Natural killer cell treated with Interleukin-12 subunit alpha and Interleukin-12 subunit beta and Interleukin-15 and Interleukin-18, amount 100 ng/mL, for 72 hours (primary cell): ENCODE data around the gene CELF1. TPM values are rescaled to one million over a fixed set of nuclear protein-coding genes. Genes with fewer than 3 reads are reported as not detected.

Experiments
- ATAC-seq, 2 donors: fragments of 150-1000 bp; cut with Tn5 transposase in 1 of 2; sonication (Bioruptor Pico), chemical (Tn5 transposase) in 1 of 2; 2 replicates each; pipeline ENCODE4 v1.10.0; 2021
- DNase-seq: peaks from one replicate; pipeline ENCODE4 v3.0.0; 2022; ENCODE audit warnings: low spot score
- H3K27ac Mint-ChIP-seq, 2 donors: 1 replicate in 1 of 2; 2 replicates in 1 of 2; pipeline ENCODE4 v1.8.0; 2022; ENCODE audit warnings: mixed read lengths in 2 of 2, mild to moderate bottlenecking in 1 of 2, moderate library complexity in 1 of 2
- H3K27me3 Mint-ChIP-seq, 2 donors: 1 replicate in 1 of 2; 2 replicates in 1 of 2; pipeline ENCODE4 v1.8.0; 2022; ENCODE audit warnings: mixed read lengths in 2 of 2
- H3K36me3 Mint-ChIP-seq: one replicate; pipeline ENCODE4 v1.8.0; 2022; ENCODE audit warnings: mixed read lengths
- H3K4me1 Mint-ChIP-seq, 2 donors: 1 replicate in 1 of 2; 2 replicates in 1 of 2; pipeline ENCODE4 v1.8.0; 2022; ENCODE audit warnings: low read depth in 2 of 2, mixed read lengths in 2 of 2, mild to moderate bottlenecking in 1 of 2
- H3K4me3 Mint-ChIP-seq: one replicate; pipeline ENCODE4 v1.8.0; 2022; ENCODE audit warnings: mixed read lengths
- H3K9me3 Mint-ChIP-seq: 2 replicates; pipeline ENCODE4 v1.8.0; 2022; ENCODE audit warnings: mixed read lengths
- total RNA-seq, 2 donors: library from RNA; stranded (reverse); gene quantifications; one replicate each; pipeline ENCODE4 v1.2.3, GENCODE V29; 2022

CELF1 gene
- total RNA-seq, 2 donors from 2014 or later, result 165 to 230 TPM

GRCh38 chr11:47524291-47524874, 28.5 kb downstream of the CELF1 start:
- H3K27ac Mint-ChIP-seq, result peak overlapping the region; percentile 62 to 83
- H3K4me1 Mint-ChIP-seq, result peaks cover 34 to 35% of the 10 kb centered on the region in 2 donors
- H3K36me3 Mint-ChIP-seq, result no peaks in the 10 kb centered on the region
- ATAC-seq (peak; percentile 28 to 40), DNase-seq (no peak)
- no peaks in the 10 kb centered on the region for H3K27me3 Mint-ChIP-seq
- H3K4me3 Mint-ChIP-seq, result peak overlapping the region; percentile 59
- H3K9me3 Mint-ChIP-seq, result no peaks in the 10 kb centered on the region

DNA sequence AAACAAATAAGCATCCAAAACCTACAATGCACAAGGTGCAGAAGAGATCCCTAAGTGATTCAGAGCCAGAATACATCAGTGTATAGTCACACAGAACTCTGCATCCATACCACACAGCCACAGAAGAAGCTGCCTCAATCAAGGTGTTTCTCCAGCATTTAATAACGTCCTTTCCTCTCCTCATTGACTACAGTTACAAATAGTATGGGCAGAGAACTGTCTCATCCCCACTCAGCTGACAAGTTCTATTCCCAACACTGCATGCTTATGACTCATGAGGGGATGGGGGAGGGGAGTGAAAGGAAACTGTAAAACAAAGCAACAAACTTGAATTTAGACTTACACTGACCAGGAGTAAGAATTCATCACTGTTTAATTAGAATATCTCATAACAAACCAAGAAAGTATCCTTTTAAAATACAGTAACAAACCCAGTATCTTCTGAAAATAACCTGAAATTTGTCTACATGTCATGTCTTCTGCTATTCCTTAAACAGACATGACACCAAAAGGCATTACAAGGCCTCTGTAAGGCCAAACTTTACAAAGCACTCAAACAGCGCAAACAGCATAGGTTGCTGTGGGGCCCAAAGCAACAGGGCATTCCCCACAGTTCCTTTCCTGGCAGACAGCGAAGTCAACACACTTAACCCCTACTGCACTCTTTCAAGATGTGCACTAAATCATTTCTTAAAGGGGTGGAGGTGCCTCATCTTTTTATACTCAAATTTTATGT, 29.3 kb downstream of the CELF1 start:
- Mint-ChIP-seq H3K9me3 (no peaks in the 10 kb centered on the region), H3K36me3 (no peaks in the 10 kb centered on the region), H3K4me3 (peak overlapping the region; percentile 59), H3K27ac (peak overlapping the region; percentile 62 to 83), H3K4me1 (peaks cover 37 to 38% of the 10 kb centered on the region in 2 donors), H3K27me3 (no peaks in the 10 kb centered on the region)
- DNase-seq (no peak), ATAC-seq (peak; percentile 79 to 85)

DNA sequence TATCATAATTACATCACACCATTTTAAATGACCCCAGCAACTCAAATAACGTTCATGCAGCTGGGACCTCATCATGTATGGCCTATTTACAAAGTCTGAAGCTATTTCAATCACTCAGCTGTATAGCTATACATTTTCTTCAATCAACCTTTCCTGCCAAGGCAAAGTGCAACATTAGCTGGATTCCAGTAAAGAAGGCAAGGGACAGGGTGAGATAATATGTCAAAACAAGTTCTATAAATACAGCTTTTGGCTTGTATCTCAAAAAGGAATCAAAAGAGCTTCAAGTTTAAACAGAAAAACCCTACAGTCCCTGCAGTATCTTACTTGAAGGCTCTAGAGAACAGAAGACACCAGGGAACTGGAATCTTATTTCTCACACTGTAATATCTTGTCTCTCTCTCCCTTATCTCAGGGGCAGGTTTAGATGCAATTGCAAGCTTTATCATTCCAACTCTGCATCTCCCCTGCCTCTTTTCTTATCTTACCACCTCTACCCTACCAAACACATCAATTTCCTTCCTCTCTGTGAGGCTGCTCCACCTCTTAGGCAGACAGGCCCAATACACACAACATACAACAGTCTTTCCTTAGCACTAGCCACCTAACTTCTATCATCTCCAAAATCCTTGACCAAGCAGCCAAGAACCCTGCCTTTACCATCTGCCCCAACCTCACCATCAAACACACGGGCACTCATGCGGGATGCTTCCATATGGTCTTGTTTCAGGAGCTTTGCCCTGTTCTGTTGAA, 34.5 kb downstream of the CELF1 start:
- ATAC-seq, result peak in 1 of 2 donors; percentile 36
- Mint-ChIP-seq H3K4me3 (peak overlapping the region; percentile 15), H3K36me3 (no peaks in the 10 kb centered on the region), H3K9me3 (no peaks in the 10 kb centered on the region), H3K27me3 (no peaks in the 10 kb centered on the region), H3K27ac (peak overlapping the region; percentile 54 to 69), H3K4me1 (peaks cover 47 to 57% of the 10 kb centered on the region in 2 donors)
- DNase-seq, result no peak

DNA sequence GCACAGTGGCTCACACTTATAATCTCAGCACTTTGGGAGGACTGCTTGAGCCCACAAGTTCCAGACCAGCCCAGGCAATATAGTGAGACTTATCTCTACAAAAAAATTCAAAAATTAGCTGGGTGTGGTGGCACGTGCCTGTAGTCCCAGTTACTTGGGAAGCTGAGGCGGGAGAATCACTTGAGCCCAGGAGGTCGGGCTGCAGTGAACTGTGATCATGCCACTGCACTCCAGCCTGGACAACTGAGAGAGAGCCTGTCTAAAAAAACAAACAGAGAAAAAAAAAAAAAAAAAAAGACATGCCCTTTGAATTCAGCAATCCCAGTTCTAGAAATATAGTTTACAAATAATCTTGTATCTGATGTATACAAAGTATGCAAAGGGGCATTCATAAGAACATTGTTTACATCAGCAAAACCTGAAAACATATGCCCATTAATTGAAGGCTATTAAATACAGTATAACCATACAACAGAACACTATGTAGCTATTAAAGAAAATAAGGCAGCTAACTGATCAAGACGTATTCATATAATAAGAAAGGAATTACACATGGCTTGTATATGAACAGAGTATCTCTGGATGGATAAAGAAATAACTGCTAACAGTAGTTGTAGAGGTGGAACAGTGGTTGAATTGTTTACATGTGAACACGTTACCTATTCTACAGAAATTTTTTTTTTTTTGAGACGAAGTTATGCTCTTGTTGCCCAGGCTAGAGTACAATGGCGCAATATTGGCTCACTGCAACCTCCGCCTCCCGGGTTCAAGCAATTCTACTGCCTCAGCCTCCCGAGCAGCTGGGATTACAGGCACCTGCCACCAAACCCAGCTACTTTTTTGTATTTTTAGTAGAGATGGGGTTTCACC, 35.7 kb downstream of the CELF1 start:
- Mint-ChIP-seq H3K27ac (peak overlapping the region in 1 of 2 donors; percentile 69), H3K4me1 (peaks cover 42 to 52% of the 10 kb centered on the region in 2 donors)

GRCh38 chr11:47516155-47516554, 36.8 kb downstream of the CELF1 start:
- Mint-ChIP-seq H3K27me3 (no peaks in the 10 kb centered on the region), H3K4me3 (no peak overlapping the region), H3K9me3 (no peaks in the 10 kb centered on the region), H3K27ac (no peak overlapping the region), H3K36me3 (no peaks in the 10 kb centered on the region), H3K4me1 (peaks cover 42 to 52% of the 10 kb centered on the region in 2 donors)
- ATAC-seq, result no peak
- no peak for DNase-seq

More for the DNA sequence above, 35.7 kb downstream of the CELF1 start:
- Mint-ChIP-seq H3K9me3 (no peaks in the 10 kb centered on the region), H3K4me3 (no peak overlapping the region), H3K36me3 (no peaks in the 10 kb centered on the region), H3K27me3 (no peaks in the 10 kb centered on the region)
- no peak for DNase-seq
- no peak for ATAC-seq

- Mint-ChIP-seq H3K27me3 (no peaks in the 10 kb centered on the region), H3K27ac (peak overlapping the region; percentile 17 to 77), H3K4me3 (peak overlapping the region; percentile 66), H3K4me1 (peaks cover 42 to 56% of the 10 kb centered on the region in 2 donors), H3K9me3 (no peaks in the 10 kb centered on the region), H3K36me3 (no peaks in the 10 kb centered on the region)
- ATAC-seq, result peak in 1 of 2 donors; percentile 88
- no peak for DNase-seq
Observed at GRCh38 chr11:47514825-47515647, 37.9 kb downstream of the CELF1 start.

GRCh38 chr11:47512701-47513100, 40.2 kb downstream of the CELF1 start:
- no peak for DNase-seq
- no peaks in the 10 kb centered on the region for H3K27me3 Mint-ChIP-seq
- no peak overlapping the region for H3K4me3 Mint-ChIP-seq
- H3K36me3 Mint-ChIP-seq, result no peaks in the 10 kb centered on the region
- peak overlapping the region; percentile 14 to 77 for H3K27ac Mint-ChIP-seq
- no peaks in the 10 kb centered on the region for H3K9me3 Mint-ChIP-seq
- H3K4me1 Mint-ChIP-seq, result peaks cover 48 to 58% of the 10 kb centered on the region in 2 donors
- no peak for ATAC-seq

DNA sequence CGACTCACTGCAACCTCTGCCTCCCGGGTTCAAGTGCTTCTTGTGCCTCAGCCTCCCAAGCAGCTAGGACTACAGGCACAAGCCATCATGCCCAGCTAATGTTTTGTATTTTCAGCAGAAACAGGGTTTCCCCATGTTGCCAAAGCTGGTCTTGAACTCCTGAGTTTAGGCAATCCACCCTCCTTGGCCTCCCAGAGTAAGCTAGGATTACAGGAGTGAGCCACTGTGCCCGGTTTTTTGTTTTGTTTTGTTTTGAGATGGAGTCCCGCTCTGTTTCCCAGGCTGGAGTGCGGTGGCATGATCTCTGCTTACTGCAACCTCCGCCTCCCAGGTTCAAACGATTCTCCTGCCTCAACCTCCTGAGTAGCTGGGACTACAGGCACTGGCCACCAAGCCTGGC, 41.0 kb downstream of the CELF1 start:
- Mint-ChIP-seq H3K4me1 (peaks cover 51 to 60% of the 10 kb centered on the region in 2 donors), H3K9me3 (no peaks in the 10 kb centered on the region), H3K4me3 (no peak overlapping the region), H3K36me3 (no peaks in the 10 kb centered on the region), H3K27ac (peak overlapping the region; percentile 14 to 77), H3K27me3 (no peaks in the 10 kb centered on the region)
- ATAC-seq (no peak), DNase-seq (no peak)

GRCh38 chr11:47510209-47510608, 42.7 kb downstream of the CELF1 start:
- H3K9me3 Mint-ChIP-seq, result no peaks in the 10 kb centered on the region
- H3K36me3 Mint-ChIP-seq, result no peaks in the 10 kb centered on the region
- H3K4me1 Mint-ChIP-seq, result peaks cover 53 to 61% of the 10 kb centered on the region in 2 donors
- H3K27me3 Mint-ChIP-seq, result no peaks in the 10 kb centered on the region
- H3K27ac Mint-ChIP-seq, result peak overlapping the region in 1 of 2 donors; percentile 16
- ATAC-seq (peak in 1 of 2 donors; percentile 87), DNase-seq (no peak)
- H3K4me3 Mint-ChIP-seq, result no peak overlapping the region

- ATAC-seq (no peak), DNase-seq (no peak)
- Mint-ChIP-seq H3K4me1 (peaks cover 48 to 55% of the 10 kb centered on the region in 2 donors), H3K36me3 (no peaks in the 10 kb centered on the region), H3K9me3 (no peaks in the 10 kb centered on the region), H3K27ac (peak overlapping the region; percentile 16 to 80), H3K4me3 (peak overlapping the region; percentile 11), H3K27me3 (no peaks in the 10 kb centered on the region)
Observed at GRCh38 chr11:47509077-47509536, 43.8 kb downstream of the CELF1 start.

DNA sequence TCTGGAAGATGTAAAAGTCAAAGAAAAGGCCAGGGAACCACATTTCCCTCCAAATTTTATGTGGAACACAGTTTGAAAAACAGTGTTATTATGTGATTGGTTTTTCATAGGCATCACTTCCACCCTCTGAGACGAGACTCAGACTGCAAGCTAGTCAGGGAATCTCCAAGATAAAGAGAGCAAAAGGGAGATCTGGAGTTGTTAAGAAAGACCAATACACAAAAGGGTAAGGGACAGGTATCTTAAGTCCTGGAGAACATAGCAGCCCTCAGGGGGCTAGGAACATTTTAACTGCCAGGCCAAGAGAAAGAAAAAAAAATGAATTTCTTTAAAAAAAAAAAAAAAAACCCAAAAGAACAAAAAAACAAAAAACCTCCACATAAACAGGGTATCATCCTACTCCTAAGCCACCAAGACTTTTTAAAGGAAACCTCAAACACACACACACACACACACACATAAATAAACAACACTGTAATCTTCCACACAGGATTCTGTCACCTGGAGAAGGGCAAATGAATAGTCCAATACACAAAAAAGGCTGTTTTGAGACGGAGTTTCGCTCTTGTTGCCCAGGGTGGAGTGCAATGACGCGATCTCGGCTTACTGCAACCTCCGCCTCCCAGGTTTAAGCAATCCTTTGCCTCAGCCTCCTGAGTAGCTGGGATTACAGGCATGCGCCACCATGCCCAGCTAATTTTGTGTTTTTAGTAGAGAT, 44.5 kb downstream of the CELF1 start:
- Mint-ChIP-seq H3K27me3 (no peaks in the 10 kb centered on the region), H3K4me1 (peaks cover 44 to 53% of the 10 kb centered on the region in 2 donors), H3K4me3 (peak overlapping the region; percentile 16), H3K36me3 (no peaks in the 10 kb centered on the region), H3K27ac (peak overlapping the region; percentile 16 to 80), H3K9me3 (no peaks in the 10 kb centered on the region)
- no peak for ATAC-seq
- DNase-seq, result no peak
